MM.1S (cell line): ENCODE results near the gene CXCL17.
"Not testable (repeated sequence)": the region's sequence is repeated elsewhere in the genome, so short reads cannot be mapped to it uniquely, and the experiment has no call there.

Experiments used
- DNase-seq: peaks from one replicate; pipeline ENCODE4 v3.0.0-alpha.2; 2015
- H2AFZ ChIP-seq: fragments of 300-600 bp; sonication (generic); 2 replicates; pipeline ENCODE4 v1.6.0; 2016; ENCODE audit warnings: antibody characterized with exemption, low read length
- H3F3A ChIP-seq: fragments of 300-600 bp; sonication (generic); 2 replicates; pipeline ENCODE4 v1.6.1; 2016; ENCODE audit warnings: mild to moderate bottlenecking, antibody characterized with exemption, low read length, moderate library complexity, mixed read lengths; ENCODE audit not compliant: insufficient read depth
- H3K27ac ChIP-seq: fragments of 300-600 bp; sonication (generic); 2 replicates; pipeline ENCODE4 v1.5.1; 2016; ENCODE audit warnings: mild to moderate bottlenecking, low read length
- H3K27me3 ChIP-seq: fragments of 300-600 bp; sonication (generic); replicated peaks from 2 replicates; pipeline ENCODE4 v1.6.0; 2016; ENCODE audit warnings: low read length; ENCODE audit not compliant: insufficient read depth
- H3K36me3 ChIP-seq: fragments of 300-600 bp; sonication (generic); replicated peaks from 2 replicates; pipeline ENCODE4 v1.6.1; 2016; ENCODE audit warnings: mild to moderate bottlenecking, low read length, mixed read lengths; ENCODE audit not compliant: insufficient read depth
- H3K4me1 ChIP-seq: fragments of 300-600 bp; sonication (generic); 2 replicates; pipeline ENCODE4 v1.6.1; 2016; ENCODE audit warnings: low read length, mixed read lengths
- H3K4me2 ChIP-seq: fragments of 300-600 bp; sonication (generic); 2 replicates; pipeline ENCODE4 v1.6.0; 2016; ENCODE audit warnings: low read depth, low read length
- H3K4me3 ChIP-seq: fragments of 300-600 bp; sonication (generic); 2 replicates; pipeline ENCODE4 v1.5.1; 2016; ENCODE audit warnings: low read length, mixed read lengths
- H3K79me2 ChIP-seq: fragments of 300-600 bp; sonication (generic); 2 replicates; pipeline ENCODE4 v1.6.1; 2016; ENCODE audit warnings: mixed run types, low read length, mixed read lengths
- H3K9ac ChIP-seq: fragments of 300-600 bp; sonication (generic); 2 replicates; pipeline ENCODE4 v1.6.1; 2016; ENCODE audit warnings: low read length, mixed read lengths
- H3K9me2 ChIP-seq: fragments of 300-600 bp; sonication (generic); replicated peaks from 2 replicates; pipeline ENCODE4 v1.6.1; 2016; ENCODE audit warnings: mild to moderate bottlenecking, low read length, mixed read lengths; ENCODE audit not compliant: insufficient read depth
- H3K9me3 ChIP-seq: fragments of 300-600 bp; sonication (generic); replicated peaks from 2 replicates; pipeline ENCODE4 v1.6.1; 2016; ENCODE audit warnings: mild to moderate bottlenecking, low read length, mixed read lengths; ENCODE audit not compliant: insufficient read depth
- H4K20me1 ChIP-seq: fragments of 300-600 bp; sonication (generic); 2 replicates; pipeline ENCODE4 v1.6.1; 2016; ENCODE audit warnings: mild to moderate bottlenecking, low read length, moderate library complexity, mixed read lengths; ENCODE audit not compliant: insufficient read depth
- CTCF ChIP-seq: fragments of 300-600 bp; sonication (generic); IDR thresholded peaks from 2 replicates; pipeline ENCODE4 v1.5.1; 2016; ENCODE audit warnings: antibody characterized with exemption, low read length, mixed read lengths
- EZH2 ChIP-seq: fragments of 300-600 bp; sonication (generic); optimal IDR thresholded peaks from 2 replicates; pipeline ENCODE3; 2017; ENCODE audit warnings: low read depth, mild to moderate bottlenecking, antibody characterized with exemption, low read length, mixed read lengths
- EZH2phosphoT487 ChIP-seq: fragments of 300-600 bp; sonication (generic); IDR thresholded peaks from 2 replicates; pipeline ENCODE4 v1.6.1; 2018; ENCODE audit warnings: antibody characterized with exemption, low read length

The CXCL17 gene

GRCh38 chr19:42465827-42466280 lies 23.1 kb upstream of the CXCL17 start:
- Histone ChIP-seq H4K20me1 (no peaks in the 10 kb centered on the region), H3K79me2 (no peaks in the 10 kb centered on the region), H3K9me3 (no peaks in the 10 kb centered on the region), H3K9me2 (no peaks in the 10 kb centered on the region), H3K4me1 (peaks cover 8% of the 10 kb centered on the region), H3F3A (no peaks in the 10 kb centered on the region), H2AFZ (peak overlapping the region; percentile 42), H3K4me2 (peak overlapping the region; percentile 17; the same call in 1 of the 2 replicates), H3K9ac (no peak overlapping the region), H3K27ac (no peak overlapping the region), H3K4me3 (no peak overlapping the region), H3K27me3 (no peaks in the 10 kb centered on the region), H3K36me3 (no peaks in the 10 kb centered on the region)
- TF ChIP-seq CTCF (peak; percentile 38), EZH2 (no peak)
- peak; percentile 34 for DNase-seq

DNA sequence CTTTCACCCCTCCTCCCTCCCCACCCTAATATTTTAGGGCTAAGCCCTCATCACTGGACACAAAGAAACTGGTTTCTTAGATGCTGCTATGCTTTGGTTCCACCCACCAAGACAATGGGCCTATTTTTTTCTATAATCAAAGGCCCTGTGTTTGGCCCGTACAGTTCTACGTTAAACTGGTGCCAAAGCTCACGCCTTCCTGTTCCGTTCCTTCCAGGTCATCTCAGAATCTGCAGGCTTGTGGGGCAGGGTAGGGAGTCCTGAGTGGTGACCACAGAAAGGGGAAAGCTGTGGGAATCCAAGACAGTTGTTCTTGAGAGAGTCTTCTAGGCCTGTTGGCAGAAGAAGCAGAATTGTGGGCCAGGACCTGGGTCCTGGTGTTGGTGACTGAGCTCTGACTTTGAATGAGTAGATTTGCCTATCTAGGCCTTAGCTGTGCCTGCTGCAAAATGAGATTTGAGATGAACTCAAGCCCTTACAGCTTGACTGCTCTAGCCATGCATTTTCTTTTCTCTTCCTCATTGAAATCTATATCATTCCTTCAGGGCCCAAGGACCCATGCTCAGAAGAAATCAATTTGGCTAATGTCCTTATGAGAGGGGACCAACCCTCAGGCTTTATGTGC lies 19.1 kb upstream of the CXCL17 start:
- no peak for DNase-seq
- H3K36me3 ChIP-seq, result no peaks in the 10 kb centered on the region
- no peak overlapping the region for H2AFZ ChIP-seq
- no peaks in the 10 kb centered on the region for H3K79me2 ChIP-seq
- H3K4me2 ChIP-seq, result no peak overlapping the region
- no peaks in the 10 kb centered on the region for H4K20me1 ChIP-seq
- no peaks in the 10 kb centered on the region for H3K9me3 ChIP-seq
- H3K9ac ChIP-seq, result no peak overlapping the region
- TF ChIP-seq CTCF (no peak), EZH2phosphoT487 (no peak), EZH2 (no peak)
- H3K9me2 ChIP-seq, result no peaks in the 10 kb centered on the region
- H3K27me3 ChIP-seq, result no peaks in the 10 kb centered on the region
- H3K27ac ChIP-seq, result no peak overlapping the region
- no peak overlapping the region for H3K4me3 ChIP-seq
- H3K4me1 ChIP-seq, result peaks cover 8% of the 10 kb centered on the region
- no peaks in the 10 kb centered on the region for H3F3A ChIP-seq

- H3K27ac ChIP-seq, result not testable (repeated sequence)
Observed at GRCh38 chr19:42461231-42461630, 18.5 kb upstream of the CXCL17 start.

GRCh38 chr19:42459926-42460325 lies 17.2 kb upstream of the CXCL17 start:
- Histone ChIP-seq H3K4me1 (no peaks in the 10 kb centered on the region), H3K27me3 (no peaks in the 10 kb centered on the region), H2AFZ (no peak overlapping the region), H3K9me2 (no peaks in the 10 kb centered on the region), H3K4me3 (no peak overlapping the region), H3K9me3 (no peaks in the 10 kb centered on the region), H3K27ac (no peak overlapping the region), H3F3A (no peaks in the 10 kb centered on the region), H4K20me1 (no peaks in the 10 kb centered on the region), H3K9ac (no peak overlapping the region), H3K79me2 (no peaks in the 10 kb centered on the region), H3K4me2 (no peak overlapping the region), H3K36me3 (no peaks in the 10 kb centered on the region)
- TF ChIP-seq CTCF (no peak), EZH2 (no peak), EZH2phosphoT487 (no peak)
- DNase-seq, result no peak

More at GRCh38 chr19:42461231-42461630, 18.5 kb upstream of the CXCL17 start:
- not testable (repeated sequence) for H3K9me3 ChIP-seq, H3K36me3 ChIP-seq, H4K20me1 ChIP-seq, H3K9ac ChIP-seq, H3F3A ChIP-seq, H3K79me2 ChIP-seq, H3K4me3 ChIP-seq, DNase-seq, H3K27me3 ChIP-seq, H3K4me2 ChIP-seq, H3K4me1 ChIP-seq, H3K9me2 ChIP-seq, H2AFZ ChIP-seq
